ENCODE data around the gene ZBTB25.

ZBTB25 gene

GRCh38 chr14:64513271-64513670, 9.6 kb upstream of the ZBTB25 start:
- FAIRE-seq, result no peak

GRCh38 chr14:64510825-64511671, 7.4 kb upstream of the ZBTB25 start:
- FAIRE-seq, result peak; percentile 78

DNA sequence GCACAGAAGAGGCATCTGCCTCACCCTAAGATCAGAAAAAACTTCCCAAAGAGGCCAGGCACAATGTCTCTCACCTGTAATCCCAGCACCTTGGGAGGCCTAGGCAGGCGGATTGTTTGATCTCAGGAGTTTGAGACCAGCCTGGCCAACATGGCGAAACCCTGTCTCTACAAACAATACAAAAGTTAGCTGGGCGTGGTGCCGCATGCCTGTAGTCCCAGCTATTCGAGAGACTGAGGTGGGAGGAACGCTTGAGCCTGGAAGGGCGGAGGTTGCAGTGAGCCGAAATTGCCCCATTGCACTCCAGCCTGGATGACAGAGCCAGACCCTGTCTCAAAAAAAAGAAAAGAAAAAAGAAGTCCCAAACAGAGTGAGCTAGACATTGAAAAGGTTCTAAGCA, 5.4 kb upstream of the ZBTB25 start:
- FAIRE-seq, result no peak

- no peak for FAIRE-seq
Observed at GRCh38 chr14:64508215-64508776, 4.7 kb upstream of the ZBTB25 start.

GRCh38 chr14:64507376-64508156, 3.9 kb upstream of the ZBTB25 start:
- no peak for FAIRE-seq

GRCh38 chr14:64506721-64507120, 3.1 kb upstream of the ZBTB25 start:
- no peak for FAIRE-seq

GRCh38 chr14:64504897-64505794, 1.5 kb upstream of the ZBTB25 start:
- FAIRE-seq, result no peak

GRCh38 chr14:64504310-64504896, 765 bp upstream of the ZBTB25 start, which contains the start of gene ZBTB1:
Gene ZBTB1, plus strand, starts transcription at chr14:64504770. Its CDS starts 16,735 bp downstream, at chr14:64521505.
- FAIRE-seq, result no peak

DNA sequence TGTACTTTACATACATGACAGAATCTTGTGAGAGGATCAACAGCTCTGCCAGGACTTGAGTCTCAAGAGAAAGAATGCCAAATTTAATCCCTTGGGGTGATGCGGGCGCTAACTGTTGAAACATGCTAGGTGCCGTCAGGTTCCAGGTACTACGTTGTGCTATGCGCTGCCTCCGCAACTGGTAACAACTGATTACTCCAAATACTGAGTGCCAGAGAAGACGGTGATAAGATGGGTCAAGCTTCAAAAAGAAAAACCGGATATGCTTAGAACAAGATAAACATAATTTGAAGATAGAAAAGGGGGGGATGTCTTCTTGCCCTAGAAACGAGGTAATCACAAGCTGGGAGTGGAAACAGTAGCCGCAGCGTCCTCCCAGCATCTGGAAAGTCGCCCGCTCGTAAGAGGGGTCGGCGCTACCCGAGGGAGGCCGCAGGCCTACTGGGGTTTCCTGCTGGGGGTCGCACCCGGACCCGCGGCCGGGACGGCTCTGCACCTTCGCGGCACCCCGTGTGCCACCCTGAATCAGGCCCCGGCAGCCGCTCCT, 678 bp downstream of the ZBTB25 start:
- FAIRE-seq, result no peak

DNA sequence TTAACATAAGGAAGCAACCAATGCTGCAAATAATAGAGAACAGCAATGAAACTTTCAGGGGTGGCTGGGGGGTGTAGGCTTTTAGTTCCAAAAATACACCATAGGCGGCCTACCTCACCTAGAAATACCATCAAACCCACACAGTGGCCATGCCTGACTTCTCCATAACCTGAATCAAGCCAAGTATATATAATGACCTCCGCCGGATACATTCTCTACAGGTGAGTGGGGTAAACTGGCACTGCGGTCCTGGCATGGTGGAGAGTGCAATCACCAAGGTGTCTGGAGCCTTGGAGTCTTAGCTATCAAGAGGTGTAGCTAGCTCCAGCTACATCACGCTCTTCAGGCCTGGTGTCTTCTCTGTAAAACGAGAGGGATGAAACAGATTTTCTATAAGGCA, 1.2 kb downstream of the ZBTB25 start:
- FAIRE-seq, result no peak

DNA sequence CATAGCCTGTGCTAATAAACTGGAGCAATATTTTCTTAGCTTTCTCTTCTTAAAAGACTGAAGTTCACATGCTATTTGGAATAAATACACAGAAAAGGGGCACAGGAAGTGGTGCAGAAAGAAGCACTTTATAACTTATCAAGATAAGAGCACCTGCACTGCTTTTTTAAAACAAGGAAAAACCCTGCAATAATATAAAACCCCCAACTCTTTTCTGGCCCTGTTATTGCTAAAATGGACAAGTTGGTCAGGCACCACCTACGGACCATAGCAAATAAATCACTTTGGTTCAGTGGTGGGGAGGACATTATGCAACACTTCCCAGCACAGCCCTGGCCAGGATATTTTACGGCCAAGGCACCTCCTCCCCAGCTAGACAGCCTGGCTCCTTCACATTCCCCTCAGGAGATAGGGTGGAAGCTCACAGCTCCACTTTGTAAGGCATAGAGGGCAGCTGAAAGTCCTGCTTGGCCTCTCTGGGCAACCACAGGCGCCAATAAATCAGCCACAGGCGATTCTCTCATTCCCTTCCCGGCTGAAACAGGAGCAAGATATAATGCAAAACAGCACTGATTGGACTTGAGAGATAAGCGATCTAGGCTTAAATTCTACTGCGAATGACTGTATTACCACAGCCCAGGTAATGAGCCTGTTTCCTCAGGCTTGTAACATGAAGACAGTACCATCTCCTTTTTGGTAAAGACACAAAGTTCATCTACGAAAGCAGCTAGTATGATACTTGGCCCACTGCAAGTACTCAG, 2.0 kb downstream of the ZBTB25 start:
- no peak for FAIRE-seq

GRCh38 chr14:64500088-64500487, 3.5 kb downstream of the ZBTB25 start:
- FAIRE-seq, result no peak

DNA sequence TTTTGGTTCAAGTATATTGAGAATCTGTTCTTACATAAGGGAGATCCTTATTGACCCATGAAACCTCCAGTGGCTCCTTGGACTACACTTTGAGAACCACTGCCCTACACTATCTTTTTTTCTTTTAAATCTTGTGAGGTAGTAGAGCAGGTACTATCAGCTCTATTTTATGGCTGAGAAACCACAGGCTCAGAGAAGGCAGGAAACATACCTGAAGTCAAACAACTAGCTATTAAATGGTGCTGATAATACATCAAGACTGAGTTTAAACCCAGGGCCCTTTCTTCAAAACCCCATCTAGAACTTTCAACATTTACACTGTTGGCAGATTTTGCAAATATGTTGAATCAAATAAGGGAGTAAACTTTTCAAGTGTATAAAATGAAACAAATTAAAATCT, 6.9 kb downstream of the ZBTB25 start:
- FAIRE-seq, result no peak

- FAIRE-seq, result no peak
Observed at GRCh38 chr14:64495252-64495651, 8.4 kb downstream of the ZBTB25 start.

GRCh38 chr14:64493455-64493854, 10.2 kb downstream of the ZBTB25 start:
- no peak for FAIRE-seq

GRCh38 chr14:64491637-64492036, 12.0 kb downstream of the ZBTB25 start:
- no peak for FAIRE-seq

DNA sequence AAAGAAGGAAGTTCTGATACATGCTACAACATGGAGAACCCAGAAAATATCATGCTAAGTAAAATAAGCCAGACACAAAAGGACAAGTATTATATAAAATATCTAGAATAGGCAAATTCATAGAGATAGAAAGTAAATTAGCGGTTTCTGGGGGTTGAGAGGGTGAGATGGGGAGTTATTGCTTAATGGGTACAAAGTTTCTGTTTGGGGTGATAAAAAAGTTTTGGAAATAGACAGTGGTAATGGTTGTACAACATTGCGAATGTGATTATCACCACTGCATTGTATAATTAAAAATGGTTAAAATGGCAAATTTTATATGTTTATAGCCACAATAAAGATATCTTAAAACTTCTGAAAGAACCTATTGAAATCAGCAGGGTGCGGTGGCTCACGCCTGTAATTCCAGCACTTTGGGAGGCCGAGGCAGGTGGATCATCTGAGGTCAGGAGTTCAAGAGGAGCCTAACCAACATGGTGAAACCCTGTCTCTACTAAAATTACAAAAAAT, 15.0 kb downstream of the ZBTB25 start:
- no peak for FAIRE-seq

- FAIRE-seq, result peak; percentile 98
Observed at GRCh38 chr14:64478634-64479250, 24.9 kb downstream of the ZBTB25 start.

DNA sequence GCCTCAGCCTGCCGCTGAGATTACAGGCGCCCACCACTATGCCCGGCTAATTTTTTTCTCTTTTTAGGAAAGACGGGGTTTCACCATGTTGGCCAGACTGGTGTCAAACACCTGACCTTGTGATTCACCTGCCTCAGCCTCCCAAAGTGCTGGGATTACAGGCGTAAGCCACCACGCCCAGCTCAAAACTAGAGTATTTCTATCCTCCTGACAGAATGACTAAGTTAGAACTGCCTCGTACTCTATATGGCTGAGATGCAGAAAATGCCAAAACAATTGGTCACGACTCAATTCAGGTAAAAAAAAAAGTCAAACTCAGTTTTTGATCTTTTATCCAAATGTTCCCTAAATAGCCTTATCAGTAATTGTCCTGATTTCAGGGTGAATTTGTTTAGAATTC, 27.2 kb downstream of the ZBTB25 start:
- FAIRE-seq, result no peak

- FAIRE-seq, result no peak
Observed at GRCh38 chr14:64475585-64476273, 27.9 kb downstream of the ZBTB25 start.
